HG02970 (cell line): ENCODE data around the gene PARP12.

ENCODE experiments used
- ATAC-seq: cut with Tn5 transposase; IDR thresholded peaks from one replicate; pipeline ENCODE4 v1.9.1; 2021; ENCODE audit warnings: mild to moderate bottlenecking, moderate library complexity, moderate number of reproducible peaks; ENCODE audit not compliant: unreplicated experiment, low FRiP score

Gene PARP12

GRCh38 chr7:140018125-140019043 lies 44.4 kb downstream of the PARP12 start:
- no peak for ATAC-seq

GRCh38 chr7:140017543-140017942 lies 45.2 kb downstream of the PARP12 start:
- no peak for ATAC-seq

- ATAC-seq: no peak
Observed at GRCh38 chr7:140017034-140017433, 45.7 kb downstream of the PARP12 start.

GRCh38 chr7:140016540-140016939 lies 46.2 kb downstream of the PARP12 start:
- no peak for ATAC-seq

GRCh38 chr7:140015471-140015970 lies 47.2 kb downstream of the PARP12 start:
- ATAC-seq: no peak

GRCh38 chr7:140014123-140014522 lies 48.6 kb downstream of the PARP12 start:
- ATAC-seq: no peak

GRCh38 chr7:140013676-140014075 lies 49.1 kb downstream of the PARP12 start:
- no peak for ATAC-seq

GRCh38 chr7:140010194-140010895 lies 52.4 kb downstream of the PARP12 start:
- no peak for ATAC-seq

GRCh38 chr7:140009735-140010134 lies 53.0 kb downstream of the PARP12 start:
- no peak for ATAC-seq

- ATAC-seq: no peak
Observed at GRCh38 chr7:140008755-140009610, 53.8 kb downstream of the PARP12 start.

GRCh38 chr7:140007051-140007690 lies 55.6 kb downstream of the PARP12 start:
- no peak for ATAC-seq

- ATAC-seq: no peak
Observed at GRCh38 chr7:140006600-140006999, 56.2 kb downstream of the PARP12 start.

- no peak for ATAC-seq
Observed at GRCh38 chr7:140005754-140006503, 56.8 kb downstream of the PARP12 start.

- ATAC-seq: no peak
Observed at GRCh38 chr7:140005341-140005740, 57.4 kb downstream of the PARP12 start.

- ATAC-seq: no peak
Observed at GRCh38 chr7:140004672-140005071, 58.1 kb downstream of the PARP12 start.

GRCh38 chr7:140003913-140004382 lies 58.8 kb downstream of the PARP12 start:
- ATAC-seq: no peak

- ATAC-seq: no peak
Observed at GRCh38 chr7:140000666-140001268, 62.0 kb downstream of the PARP12 start.

- ATAC-seq: no peak
Observed at GRCh38 chr7:139999516-139999915, 63.2 kb downstream of the PARP12 start.

GRCh38 chr7:139998572-139998971 lies 64.2 kb downstream of the PARP12 start:
- ATAC-seq: no peak
